Measurements from ENCODE around the gene MFN2.
A peak's percentile ranks its signal among the peaks of the same experiment; 100 is the strongest.

Gene MFN2

GRCh38 chr1:12051361-12051760 lies 71.1 kb downstream of the MFN2 start:
- DNase-seq (ENCODE audit: low spot score): no peak

- peak; percentile 95 for DNase-seq (ENCODE audit: low spot score)
Measured at GRCh38 chr1:12052008-12052573, 71.8 kb downstream of the MFN2 start.

GRCh38 chr1:12052997-12053686 lies 72.9 kb downstream of the MFN2 start:
- DNase-seq (ENCODE audit: low spot score): no peak

DNA sequence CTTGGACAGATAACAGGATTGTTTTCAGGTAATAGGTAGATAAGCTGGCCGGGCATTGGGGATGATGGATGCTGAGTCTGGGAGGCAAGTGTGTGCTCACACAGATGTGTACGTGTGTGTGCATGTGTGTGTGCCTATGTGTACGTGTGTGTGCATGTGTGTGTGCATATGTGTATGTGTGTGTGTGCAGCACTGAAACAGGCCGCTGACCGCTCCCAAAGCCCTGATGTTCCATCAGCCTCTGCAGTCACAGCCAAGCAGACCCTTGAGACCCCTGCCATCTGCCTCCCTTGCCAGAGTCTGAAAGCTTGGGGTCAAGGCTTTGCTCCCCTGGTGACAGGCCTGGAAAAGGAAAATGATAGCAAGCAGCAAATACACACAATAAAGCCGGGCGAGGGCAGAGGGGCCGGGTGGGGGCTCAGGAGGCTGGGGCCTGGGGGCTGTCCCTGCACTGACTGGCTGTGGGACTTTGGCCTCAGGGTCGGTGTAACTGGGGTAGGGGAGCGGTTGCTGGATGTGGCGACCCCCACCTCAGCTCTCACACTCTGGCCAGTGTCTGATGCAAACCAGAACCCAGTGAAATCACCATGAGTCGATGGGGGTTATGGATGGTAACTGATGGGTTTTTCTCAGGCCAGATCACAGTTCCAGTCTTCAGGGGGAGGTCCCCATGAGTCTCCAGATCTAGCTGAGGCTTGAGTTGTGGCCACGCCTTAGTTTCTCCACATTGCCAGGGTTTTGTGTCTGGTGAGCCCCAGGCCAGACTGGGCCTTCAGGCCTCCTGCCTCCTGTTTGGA lies 73.7 kb downstream of the MFN2 start:
- DNase-seq (ENCODE audit: low spot score): no peak

GRCh38 chr1:12055259-12055658 lies 75.0 kb downstream of the MFN2 start:
- DNase-seq (ENCODE audit: low spot score): no peak

GRCh38 chr1:12056331-12056841 lies 76.1 kb downstream of the MFN2 start:
- DNase-seq (ENCODE audit: low spot score): no peak

GRCh38 chr1:12057382-12057781 lies 77.1 kb downstream of the MFN2 start:
- no peak for DNase-seq (ENCODE audit: low spot score)

GRCh38 chr1:12057940-12058687 lies 77.9 kb downstream of the MFN2 start:
- no peak for DNase-seq (ENCODE audit: low spot score)

DNA sequence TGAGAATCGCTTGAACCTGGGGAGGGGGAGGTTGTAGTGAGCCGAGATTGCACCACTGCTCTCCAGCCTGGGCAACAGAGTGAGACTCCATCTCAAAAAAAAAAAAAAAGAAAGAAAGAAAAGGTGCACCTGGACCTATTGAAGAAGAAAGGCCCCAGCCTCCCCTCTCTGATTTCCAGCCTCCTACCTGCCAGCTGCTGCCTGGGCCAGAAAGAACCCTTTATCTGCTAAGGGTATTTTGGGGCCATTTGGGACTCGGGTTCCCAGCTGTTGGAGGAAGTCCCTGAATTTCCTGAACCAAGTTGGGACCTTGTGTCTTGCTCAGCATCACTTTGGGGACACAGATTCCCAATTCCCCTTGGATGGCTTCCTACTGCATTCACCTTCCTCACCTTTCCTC lies 79.0 kb downstream of the MFN2 start:
- no peak for DNase-seq (ENCODE audit: low spot score)

DNA sequence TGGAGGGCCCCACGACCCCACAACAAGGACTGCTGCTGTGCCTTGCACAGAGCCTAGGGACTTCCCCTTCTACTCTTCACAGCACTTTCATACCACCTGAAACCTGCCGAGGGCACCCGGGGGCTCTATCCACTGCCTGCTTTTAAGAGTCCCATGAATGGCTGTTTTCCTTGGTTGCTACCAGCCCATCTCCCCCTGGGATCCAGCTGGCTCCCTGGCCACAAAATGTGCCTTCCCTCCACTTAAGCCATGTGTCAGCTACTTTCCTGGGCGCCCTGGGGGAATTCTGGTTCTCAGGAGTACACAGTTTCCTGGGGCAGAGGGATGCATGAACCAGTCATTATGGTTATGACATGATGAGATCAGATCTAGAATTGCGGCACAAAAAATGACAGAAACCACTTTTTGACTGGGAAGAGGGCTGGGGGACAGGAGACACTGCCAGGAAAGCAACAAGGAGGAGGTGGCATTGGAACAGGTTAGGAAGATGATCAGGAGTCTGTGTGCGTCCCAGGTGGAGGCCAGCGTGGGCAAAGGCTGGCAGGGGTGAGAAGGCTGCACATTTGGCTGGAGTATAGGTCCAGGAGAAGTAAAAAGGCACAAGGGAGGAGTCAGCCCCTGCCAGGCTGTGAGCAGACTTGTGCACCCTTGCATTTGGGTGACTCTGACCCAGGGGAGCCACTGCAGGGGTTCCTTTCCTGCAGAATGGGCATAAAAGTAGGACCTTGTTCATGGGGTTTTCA lies 79.6 kb downstream of the MFN2 start:
- no peak for DNase-seq (ENCODE audit: low spot score)

DNA sequence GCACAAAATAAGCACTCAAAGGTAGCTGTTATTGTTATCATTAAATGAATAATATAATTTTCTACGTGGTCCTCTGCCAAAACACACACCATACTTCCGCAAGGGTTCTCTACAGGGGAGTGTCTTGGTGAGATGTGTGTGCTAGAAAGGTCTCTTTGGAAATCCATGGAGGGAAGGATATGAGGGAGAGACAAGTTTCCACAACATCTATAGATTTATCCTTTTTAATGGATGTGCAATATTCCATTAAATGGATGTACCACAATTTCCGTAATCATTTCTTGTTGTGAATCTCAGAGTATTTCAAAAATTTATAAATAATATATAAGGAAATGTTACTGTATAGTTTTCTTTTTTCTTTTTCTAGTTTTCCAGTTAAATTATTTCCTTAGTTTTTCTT lies 80.3 kb downstream of the MFN2 start:
- no peak for DNase-seq (ENCODE audit: low spot score)

Measured in AG20443 (cell line).